GM15510 (cell line): ENCODE measurements around the gene PARP2.
A peak's percentile ranks its signal among the peaks of the same experiment; 100 is the strongest.

Experiments
- POLR2A ChIP-seq: IDR thresholded peaks from 3 replicates; pipeline ENCODE4 v1.6.1; 2011; ENCODE audit warnings: borderline replicate concordance; ENCODE audit not compliant: insufficient read length; ENCODE audit errors: extremely low read depth

The PARP2 gene

DNA sequence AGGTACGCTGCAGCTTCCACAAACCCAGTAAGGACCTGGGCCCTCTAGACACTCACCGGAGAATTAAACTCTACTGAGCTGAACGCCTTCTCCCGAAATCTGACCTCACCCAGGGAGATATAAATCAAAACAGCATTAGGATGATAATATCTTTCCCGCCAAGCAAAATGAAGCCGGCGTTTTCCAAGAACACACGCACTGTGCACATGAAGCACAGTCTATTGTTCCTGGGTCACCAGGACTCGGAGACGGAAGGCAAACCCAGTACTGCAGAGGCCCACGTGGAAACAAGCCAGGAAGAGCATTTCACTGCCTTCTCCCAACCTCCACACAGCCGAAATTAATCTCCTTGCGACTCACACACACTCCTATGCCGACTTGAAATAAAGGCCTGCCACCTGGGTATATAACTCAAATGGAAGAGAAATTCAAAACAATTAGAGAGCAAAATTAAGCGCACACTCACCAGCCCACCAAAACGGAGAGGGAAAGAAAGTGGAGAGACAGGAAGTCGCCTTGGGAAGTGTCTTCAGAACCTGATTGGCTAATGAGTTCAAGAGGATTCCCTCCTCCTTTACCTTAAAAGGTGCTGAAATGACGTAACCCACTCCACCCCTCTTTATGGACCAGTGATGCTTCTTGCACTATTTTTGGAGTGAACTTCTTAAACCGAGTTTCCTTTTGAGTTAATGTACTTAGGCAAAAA is 10.5 kb upstream of the PARP2 start, which contains the start of gene CCNB1IP1:
Gene CCNB1IP1, minus strand, starts transcription at position 492 of the 706 bp plus-strand sequence. CDS start 16,756 bp downstream, outside the sequence.
- TF ChIP-seq POLR2A = peak; percentile 58

DNA sequence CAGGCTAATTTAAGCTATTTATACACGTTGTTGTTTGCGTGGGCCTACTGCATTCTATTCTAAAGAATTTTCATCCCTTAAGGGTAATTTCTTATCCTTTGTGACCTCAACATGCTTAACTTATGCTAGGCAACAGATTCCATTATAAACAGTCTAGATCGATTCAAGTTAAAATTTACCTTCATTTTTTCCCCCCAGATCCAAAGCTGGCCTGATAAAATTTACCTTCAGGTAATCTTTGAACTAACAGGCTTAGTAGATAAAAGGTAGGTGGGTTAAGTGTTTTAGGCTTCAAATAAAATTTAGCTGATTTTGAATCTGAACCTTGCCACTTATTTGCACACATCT is 10.0 kb upstream of the PARP2 start:
- TF ChIP-seq POLR2A = no peak

DNA sequence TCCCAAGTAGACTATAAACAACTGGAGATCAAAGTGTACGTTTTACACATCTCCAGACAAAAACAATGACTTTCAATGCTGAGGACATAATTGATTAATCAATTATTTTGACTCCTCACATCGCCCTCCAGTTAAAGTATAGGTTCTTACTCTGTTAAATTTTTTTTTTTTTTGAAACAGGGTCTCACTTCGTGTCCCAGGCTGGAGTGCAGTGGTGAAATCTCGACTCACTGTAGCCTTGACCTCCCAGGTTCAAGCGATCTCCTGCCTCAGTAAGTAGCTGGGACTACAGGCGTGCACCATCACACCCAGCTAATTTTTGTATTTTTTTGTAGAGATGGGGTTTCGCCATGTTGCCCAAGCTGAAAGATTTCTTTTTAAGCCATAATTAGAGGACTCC is 9.4 kb upstream of the PARP2 start:
- no peak for TF ChIP-seq POLR2A

DNA sequence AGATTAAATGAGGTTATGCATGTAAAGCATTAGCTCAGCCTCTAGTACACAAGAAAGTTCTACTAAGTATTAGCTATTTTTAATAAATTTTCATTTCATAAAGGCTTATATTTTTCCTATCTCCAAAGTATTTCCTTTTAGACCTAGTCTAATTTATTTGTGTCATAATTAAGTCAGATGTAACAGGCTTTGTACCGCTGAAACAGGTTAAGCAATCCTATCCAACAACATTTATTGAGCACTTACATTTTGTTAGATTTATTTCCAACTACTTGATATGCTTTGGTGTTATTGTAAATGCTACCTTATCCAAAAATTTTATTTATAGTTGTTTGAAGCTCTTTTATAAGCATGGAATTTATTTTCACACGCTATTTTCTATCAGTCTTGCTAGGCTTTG is 1.8 kb upstream of the PARP2 start:
- TF ChIP-seq POLR2A = no peak

DNA sequence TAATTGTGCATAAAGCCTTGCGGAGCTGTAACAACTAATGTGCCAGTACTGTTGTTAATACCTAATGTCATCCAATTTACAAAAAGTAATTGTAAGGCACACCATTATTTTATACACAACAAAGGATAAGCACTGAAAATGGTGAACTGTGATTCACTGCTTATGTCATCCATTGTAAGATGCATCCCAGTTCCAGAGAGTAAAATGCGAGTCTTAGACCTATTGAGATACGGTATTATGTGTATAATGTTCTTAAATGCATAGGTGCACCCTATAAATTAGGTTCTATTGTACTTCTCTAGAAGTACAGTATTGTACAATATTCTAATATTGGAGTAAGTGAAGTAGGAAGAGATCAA is 406 bp downstream of the PARP2 start:
- no peak for TF ChIP-seq POLR2A

DNA sequence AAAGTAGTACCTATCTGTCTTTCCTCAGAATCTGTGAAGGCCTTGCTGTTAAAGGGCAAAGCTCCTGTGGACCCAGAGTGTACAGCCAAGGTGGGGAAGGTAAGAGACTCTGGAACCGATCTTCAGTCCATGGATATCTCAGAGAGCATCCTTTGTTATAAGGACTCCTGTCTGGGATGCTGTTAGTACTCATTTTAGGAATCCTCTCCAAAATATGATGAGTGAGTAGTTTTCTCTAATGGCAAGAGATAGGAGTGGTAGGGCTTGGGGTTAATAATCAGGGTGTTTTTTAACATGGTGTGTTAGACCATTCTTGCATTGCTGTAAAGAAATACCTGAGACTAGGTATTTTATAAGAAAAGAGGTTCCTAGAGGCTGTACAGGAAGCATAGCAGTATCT is 1.9 kb downstream of the PARP2 start:
- no peak for TF ChIP-seq POLR2A

DNA sequence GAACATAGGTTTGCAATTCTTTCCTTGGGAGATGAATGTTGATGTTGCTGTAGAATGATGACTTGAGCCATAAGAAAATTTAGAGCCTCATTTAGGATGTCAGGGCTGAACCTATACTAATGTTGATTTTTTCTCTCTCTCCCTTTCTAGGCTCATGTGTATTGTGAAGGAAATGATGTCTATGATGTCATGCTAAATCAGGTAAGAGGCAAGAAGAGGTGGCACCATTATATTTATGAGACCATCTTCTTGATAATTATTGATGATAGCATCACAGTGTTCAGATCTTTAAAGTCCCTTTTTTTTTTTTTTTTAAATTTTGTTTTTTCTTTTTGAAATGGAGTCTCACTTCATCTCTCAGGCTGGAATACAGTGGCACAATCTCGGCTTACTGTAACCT is 3.3 kb downstream of the PARP2 start:
- no peak for TF ChIP-seq POLR2A

DNA sequence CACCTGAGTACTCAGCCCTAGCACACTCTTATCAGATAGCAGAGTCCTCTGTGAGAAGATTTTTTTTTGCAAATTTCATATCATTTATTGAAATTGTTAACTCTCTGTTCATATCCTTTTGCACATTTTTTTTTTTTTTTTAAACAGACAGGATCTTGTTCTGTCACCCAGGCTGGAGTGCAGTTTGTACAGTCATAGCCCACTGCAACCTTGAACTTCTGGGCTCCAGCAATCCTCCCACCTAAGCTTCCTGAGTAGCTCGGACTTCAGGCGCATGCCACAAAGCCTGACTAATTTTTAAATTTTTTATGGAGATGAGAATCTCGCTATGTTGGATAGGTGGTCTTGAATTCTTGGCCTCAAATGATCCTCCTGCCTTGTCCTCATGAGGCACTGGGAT is 4.3 kb downstream of the PARP2 start:
- no peak for TF ChIP-seq POLR2A

DNA sequence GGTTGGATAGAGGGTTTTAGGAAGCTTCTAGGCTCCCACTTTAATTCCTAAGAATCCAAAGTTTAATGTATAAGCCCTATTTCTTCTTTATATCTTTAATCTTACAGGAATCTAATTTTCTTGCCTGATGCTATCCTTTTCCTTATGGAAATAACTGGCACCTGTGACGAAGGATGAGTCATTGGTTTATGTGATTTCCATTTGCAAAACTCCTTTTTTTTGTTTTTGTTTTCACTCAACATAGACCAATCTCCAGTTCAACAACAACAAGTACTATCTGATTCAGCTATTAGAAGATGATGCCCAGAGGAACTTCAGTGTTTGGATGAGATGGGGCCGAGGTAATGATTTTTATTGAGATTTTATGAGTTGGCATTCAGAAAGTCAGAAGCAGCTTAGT is 6.8 kb downstream of the PARP2 start:
- TF ChIP-seq POLR2A = no peak

DNA sequence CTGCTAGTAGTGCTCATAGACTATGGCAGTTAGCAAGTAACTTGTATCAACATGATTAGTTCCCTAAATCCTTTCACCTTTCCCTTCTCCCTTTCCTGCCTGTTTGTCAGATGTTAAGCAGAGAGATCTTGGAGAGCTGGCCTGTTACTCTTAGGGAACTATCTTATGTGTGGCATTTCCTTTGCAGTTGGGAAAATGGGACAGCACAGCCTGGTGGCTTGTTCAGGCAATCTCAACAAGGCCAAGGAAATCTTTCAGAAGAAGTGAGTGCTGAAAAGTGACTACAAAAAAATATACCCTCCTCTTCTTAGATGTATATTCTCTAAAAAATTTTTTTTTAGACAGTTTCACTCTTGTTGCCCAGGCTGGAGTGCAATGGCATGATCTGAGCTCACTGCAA is 7.4 kb downstream of the PARP2 start:
- TF ChIP-seq POLR2A = no peak

DNA sequence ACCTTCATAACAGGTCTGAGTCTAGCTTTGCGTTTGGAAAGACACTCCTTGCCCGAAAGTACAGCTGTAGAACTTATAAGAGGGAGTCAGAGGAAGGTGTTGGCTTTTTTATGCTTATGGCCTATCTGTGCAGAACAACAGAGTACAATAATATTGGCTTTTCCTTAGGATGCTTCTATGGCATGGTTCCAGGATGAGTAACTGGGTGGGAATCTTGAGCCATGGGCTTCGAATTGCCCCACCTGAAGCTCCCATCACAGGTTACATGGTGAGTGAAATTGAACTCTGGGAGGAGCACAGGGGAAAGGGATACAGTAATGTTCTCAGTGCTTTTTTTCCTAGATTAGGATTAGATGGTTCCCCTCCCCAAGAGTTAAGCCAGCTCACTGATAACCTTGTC is 13.0 kb downstream of the PARP2 start:
- TF ChIP-seq POLR2A = no peak

DNA sequence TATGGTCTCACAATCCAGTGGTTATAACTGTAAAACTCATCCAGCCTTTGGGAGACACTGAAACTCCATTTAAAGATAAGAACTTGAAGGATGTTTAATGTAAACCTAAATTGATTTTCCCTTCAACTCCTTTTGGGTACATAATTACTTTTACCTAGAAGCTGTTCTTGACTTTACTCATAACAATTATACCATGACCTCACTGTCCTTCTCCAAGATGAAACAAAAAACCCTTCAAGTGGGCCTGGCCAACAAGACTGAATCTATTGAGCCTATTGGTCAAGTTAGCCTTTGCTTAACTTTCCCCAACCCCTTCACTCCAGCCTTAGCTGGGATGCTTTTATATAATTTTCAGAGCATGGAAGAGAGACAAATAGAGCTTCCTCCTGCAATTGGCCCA is 22.5 kb downstream of the PARP2 start:
- TF ChIP-seq POLR2A = no peak

DNA sequence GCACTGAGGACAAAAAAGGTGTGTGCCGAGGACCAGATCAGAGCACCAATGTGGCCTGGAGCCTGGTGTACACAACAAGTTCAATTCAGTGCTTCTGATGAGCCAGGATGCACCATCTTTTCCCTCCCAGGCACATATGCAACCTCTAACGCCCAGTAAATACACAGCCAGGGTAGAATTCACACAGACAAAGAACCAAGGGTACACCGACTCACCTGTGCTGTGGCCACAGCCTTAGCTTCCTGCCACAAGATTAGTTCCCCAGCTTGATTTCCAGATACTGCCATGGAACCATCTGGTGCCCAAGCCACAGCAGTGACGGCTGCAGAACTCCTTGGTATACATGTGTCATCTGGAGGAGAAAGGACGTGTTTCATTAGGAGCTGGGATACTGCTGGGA is 29.4 kb downstream of the PARP2 start:
- no peak for TF ChIP-seq POLR2A

DNA sequence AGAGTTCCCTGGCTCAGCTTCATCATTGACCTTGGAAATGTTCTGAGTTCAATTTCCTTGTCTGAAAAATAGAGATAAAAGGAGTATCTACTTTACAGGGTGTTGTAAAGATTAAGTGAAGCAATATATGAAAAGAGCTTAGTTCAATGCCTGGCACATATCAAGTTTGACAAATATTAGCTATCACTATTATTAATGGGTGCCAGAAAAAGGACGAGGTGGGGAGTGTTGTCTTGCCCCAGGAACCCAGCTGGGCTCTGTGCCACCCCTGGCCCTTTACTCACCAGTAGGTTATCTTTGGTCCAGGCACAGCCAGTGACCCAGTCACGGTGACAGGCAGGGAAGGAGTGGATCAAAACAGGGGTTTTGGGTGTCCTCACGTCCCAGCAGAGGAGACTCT is 32.0 kb downstream of the PARP2 start:
- no peak for TF ChIP-seq POLR2A

DNA sequence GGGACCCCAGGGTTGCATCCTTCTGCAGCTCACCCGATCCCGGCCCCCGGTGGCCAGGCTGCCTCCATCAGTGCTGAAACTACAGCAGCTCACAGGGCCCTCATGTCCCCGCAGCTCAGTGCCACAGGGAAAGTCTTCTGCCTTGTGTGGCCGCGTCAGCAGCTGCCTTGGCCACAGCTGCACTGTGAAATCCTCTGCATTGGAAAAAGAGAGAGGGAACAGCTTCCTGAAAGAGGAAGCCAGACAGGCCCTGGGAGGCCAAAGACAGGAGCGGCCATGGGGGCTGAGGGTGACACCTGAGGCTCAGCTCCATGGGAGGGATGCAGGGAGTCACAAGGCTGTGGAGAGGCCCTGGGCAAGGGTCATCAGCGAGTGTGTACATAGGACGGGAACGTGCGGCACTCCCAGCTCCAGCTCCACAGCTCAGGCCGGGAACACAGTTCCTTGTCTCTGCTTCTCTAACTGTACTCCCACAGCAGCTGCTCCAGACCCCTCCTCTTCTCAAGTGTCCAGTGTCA is 32.7 kb downstream of the PARP2 start:
- TF ChIP-seq POLR2A = no peak

DNA sequence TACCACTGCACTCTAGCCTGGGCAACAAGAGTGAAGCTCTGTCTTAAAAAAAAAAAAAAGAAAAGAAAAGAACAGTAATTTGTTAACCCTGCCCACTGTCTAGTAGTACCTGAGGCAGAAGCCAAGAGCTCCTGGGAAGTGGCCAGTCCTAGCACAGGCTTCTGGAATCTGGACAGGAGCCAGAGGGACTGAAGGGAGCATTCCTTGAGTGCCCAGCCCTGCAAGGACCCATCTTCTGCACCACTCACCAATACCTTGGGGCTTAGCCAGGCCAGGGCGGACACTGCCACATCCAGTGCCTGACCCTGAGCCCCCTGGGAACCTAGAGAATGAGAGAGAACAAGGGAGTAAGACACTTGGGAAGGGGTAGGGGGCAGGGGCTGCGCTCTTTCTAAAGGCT is 33.7 kb downstream of the PARP2 start:
- TF ChIP-seq POLR2A = no peak

DNA sequence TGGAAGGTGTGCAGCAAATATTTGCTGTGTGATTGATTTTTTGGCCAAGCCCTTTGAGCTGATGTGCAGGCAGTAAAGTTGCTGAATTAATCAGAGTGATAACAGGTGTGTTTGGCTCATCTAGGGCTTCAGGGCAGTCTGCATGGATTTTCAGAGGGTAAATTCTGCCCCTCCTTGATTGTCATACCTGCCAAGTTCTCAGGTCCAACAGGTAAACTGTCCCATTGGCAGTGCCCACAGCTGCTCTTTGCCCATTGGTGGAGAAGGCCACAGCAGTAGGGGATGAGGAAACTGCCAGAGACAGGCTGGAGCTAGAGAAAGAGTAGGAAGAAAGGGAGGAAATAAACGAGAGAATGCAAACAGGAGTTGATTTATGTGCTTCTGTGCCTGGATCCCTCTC is 36.3 kb downstream of the PARP2 start:
- no peak for TF ChIP-seq POLR2A
